ENCODE data around the gene MUC5AC. TPM values are rescaled to one million over a fixed set of nuclear protein-coding genes. Genes with fewer than 3 reads are reported as not detected.

The MUC5AC gene
- total and polyA plus RNA-seq, 12 donors, result under 0.01 TPM; not detected in 9

DNA sequence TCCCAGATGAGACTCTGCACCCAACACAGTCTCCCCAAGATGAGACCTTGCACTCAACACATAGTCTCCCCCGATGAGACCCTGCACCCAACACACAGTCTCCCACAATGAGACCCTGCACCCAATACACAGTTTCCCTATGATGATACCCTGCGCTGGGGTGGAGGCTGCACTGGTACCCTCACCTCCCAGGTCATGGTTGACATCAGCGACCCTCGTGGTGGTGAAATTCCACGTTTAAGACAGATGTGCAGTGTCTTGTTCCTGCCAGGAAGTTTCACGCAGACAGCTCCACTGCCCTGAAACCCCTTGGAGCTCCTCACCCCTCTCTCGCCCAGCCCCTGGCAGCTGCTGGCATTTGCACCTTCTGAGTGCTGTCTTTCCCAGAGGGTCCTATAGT is 9.5 kb downstream of the MUC5AC start:
- no peak for DNase-seq
- H3K4me1 ChIP-seq (replicated peaks in 1 of 2), result no peaks in the 10 kb centered on the region
- no peak for TF ChIP-seq POLR2A (IDR thresholded peaks at IDR 0.05)
- TF ChIP-seq, protein P1, sequence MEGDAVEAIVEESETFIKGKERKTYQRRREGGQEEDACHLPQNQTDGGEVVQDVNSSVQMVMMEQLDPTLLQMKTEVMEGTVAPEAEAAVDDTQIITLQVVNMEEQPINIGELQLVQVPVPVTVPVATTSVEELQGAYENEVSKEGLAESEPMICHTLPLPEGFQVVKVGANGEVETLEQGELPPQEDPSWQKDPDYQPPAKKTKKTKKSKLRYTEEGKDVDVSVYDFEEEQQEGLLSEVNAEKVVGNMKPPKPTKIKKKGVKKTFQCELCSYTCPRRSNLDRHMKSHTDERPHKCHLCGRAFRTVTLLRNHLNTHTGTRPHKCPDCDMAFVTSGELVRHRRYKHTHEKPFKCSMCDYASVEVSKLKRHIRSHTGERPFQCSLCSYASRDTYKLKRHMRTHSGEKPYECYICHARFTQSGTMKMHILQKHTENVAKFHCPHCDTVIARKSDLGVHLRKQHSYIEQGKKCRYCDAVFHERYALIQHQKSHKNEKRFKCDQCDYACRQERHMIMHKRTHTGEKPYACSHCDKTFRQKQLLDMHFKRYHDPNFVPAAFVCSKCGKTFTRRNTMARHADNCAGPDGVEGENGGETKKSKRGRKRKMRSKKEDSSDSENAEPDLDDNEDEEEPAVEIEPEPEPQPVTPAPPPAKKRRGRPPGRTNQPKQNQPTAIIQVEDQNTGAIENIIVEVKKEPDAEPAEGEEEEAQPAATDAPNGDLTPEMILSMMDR (IDR thresholded peaks at IDR 0.05), result no peak

DNA sequence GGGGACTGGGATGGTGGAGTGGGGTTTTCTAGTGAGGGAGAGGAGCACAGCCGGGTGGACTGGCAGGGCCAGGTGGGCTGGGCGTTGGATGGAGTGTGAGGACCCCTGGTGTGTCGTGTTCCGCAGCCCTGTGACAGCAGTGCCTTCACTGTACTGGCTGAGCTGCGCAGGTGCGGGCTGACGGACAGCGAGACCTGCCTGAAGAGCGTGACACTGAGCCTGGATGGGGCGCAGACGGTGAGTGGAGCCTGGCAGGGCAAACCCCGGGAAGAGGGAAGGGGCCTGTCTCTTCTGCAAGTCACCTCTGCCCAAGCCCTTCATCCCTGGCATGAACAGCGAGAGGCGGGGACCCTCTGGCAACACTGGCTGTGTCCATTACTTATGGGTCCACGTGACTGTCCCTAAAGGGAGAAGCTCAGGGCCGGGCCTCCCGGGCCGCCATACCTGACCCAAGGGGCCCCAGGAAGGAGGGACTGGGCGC is 10.0 kb downstream of the MUC5AC start:
- Histone ChIP-seq H3K36me3 (replicated peaks in 1 of 2) (no peaks in the 10 kb centered on the region), H3K27me3 (no peaks in the 10 kb centered on the region), H3K27ac (no peak overlapping the region), H3K9me3 (replicated peaks in 1 of 3) (no peaks in the 10 kb centered on the region), H3K4me3 (no peak overlapping the region), H3K4me1 (replicated peaks in 1 of 2) (no peaks in the 10 kb centered on the region)
- WGBS, 4 donors, result 82 to 88% (median 84%) methylated on average over 13 to 19 of the region's 19 CpGs
- no peak for TF ChIP-seq POLR2A (IDR thresholded peaks at IDR 0.05)
- TF ChIP-seq, protein P1 (IDR thresholded peaks at IDR 0.05), result no peak
- intact Hi-C loops (cut with DNase I), result no loop called here
- DNase-seq, result no peak

More for the DNA sequence above, 9.5 kb downstream of the MUC5AC start:
- WGBS, 4 donors, result 75 to 83% (median 76%) methylated on average over 6 to 7 of the region's 7 CpGs
- no peaks in the 10 kb centered on the region for H3K9me3 ChIP-seq (replicated peaks in 1 of 3)
- no peak overlapping the region for H3K4me3 ChIP-seq
- no peaks in the 10 kb centered on the region for H3K27me3 ChIP-seq
- H3K36me3 ChIP-seq (replicated peaks in 1 of 2), result no peaks in the 10 kb centered on the region
- intact Hi-C loops (cut with DNase I), result no loop called here
- no peak overlapping the region for H3K27ac ChIP-seq

DNA sequence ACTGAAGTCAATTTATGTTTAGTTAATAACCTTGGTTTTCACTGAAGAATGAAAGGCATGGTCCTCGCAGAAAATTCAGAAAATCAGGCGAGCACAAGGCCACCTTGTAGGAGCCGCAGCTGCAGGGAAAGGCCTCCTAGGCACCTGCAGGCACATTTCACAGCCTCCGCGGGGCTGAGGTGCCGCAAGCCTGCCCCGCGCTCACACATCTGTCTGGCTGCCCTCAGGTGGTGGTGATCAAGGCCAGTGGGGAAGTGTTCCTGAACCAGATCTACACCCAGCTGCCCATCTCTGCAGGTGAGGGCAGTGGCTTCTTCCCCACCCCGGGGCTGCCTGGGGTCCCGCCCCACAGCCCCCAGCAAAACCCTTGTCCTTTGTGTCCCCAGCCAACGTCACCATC is 10.5 kb downstream of the MUC5AC start:
- no peaks in the 10 kb centered on the region for H3K4me1 ChIP-seq (replicated peaks in 1 of 2)
- intact Hi-C loops (cut with DNase I), result no loop called here
- H3K36me3 ChIP-seq (replicated peaks in 1 of 2), result no peaks in the 10 kb centered on the region
- WGBS, 4 donors, result 85 to 90% (median 87%) methylated on average over 6 to 11 of the region's 11 CpGs
- no peaks in the 10 kb centered on the region for H3K27me3 ChIP-seq
- TF ChIP-seq POLR2A (IDR thresholded peaks at IDR 0.05), result no peak
- TF ChIP-seq, protein P1 (IDR thresholded peaks at IDR 0.05), result no peak
- no peaks in the 10 kb centered on the region for H3K9me3 ChIP-seq (replicated peaks in 1 of 3)
- no peak for DNase-seq
- H3K4me3 ChIP-seq, result no peak overlapping the region
- no peak overlapping the region for H3K27ac ChIP-seq

DNA sequence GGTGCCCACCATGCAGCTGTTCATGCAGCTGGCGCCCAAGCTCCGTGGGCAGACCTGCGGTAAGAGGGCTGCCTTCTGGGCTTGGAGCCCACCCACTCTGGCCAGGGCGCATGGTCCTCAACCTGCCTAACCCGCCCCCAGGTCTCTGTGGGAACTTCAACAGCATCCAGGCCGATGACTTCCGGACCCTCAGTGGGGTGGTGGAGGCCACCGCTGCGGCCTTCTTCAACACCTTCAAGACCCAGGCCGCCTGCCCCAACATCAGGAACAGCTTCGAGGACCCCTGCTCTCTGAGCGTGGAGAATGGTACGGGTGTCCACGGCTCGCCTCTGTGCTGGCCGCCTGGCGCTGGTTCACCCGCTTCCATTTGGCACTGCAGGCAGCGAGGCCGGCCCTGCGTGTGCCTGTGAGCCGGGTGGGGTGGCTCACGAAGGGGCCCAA is 11.0 kb downstream of the MUC5AC start:
- no peaks in the 10 kb centered on the region for H3K27me3 ChIP-seq
- H3K4me1 ChIP-seq (replicated peaks in 1 of 2), result no peaks in the 10 kb centered on the region
- H3K36me3 ChIP-seq (replicated peaks in 1 of 2), result no peaks in the 10 kb centered on the region
- H3K27ac ChIP-seq, result no peak overlapping the region
- H3K9me3 ChIP-seq (replicated peaks in 1 of 3), result no peaks in the 10 kb centered on the region
- H3K4me3 ChIP-seq, result no peak overlapping the region
- intact Hi-C loops (cut with DNase I), result no loop called here
- TF ChIP-seq, protein P1 (IDR thresholded peaks at IDR 0.05), result no peak
- TF ChIP-seq POLR2A (IDR thresholded peaks at IDR 0.05), result no peak
- 90 to 97% (median 91%) methylated on average over 12 to 23 of the region's 23 CpGs for WGBS, 4 donors
- DNase-seq, result no peak

All from adrenal gland (tissue), 12 donors.